ENCODE measurements around the gene KIAA0319L.

KIAA0319L gene

GRCh38 chr1:35557118-35557610, at the start of gene KIAA0319L:
TSS of gene KIAA0319L (minus strand) at chr1:35557403. CDS start at chr1:35554491, 2,912 bp downstream.
- Mint-ChIP-seq H3K9me3 (no peaks in the 10 kb centered on the region), H3K36me3 (ENCODE audit: low read depth) (peaks cover 23% of the 10 kb centered on the region), H3K4me1 (ENCODE audit: low read depth) (peaks cover 32% of the 10 kb centered on the region), H3K27ac (peak within 1 kb of the TSS; percentile 98), H3K4me3 (peak within 1 kb of the TSS; percentile 97), H3K27me3 (ENCODE audit: low read depth) (peaks cover 3% of the 10 kb centered on the region)
- peak; percentile 40 for DNase-seq (ENCODE audit: low spot score)

GRCh38 chr1:35605867-35606182, 48.6 kb upstream of the KIAA0319L start:
- no peaks in the 10 kb centered on the region for H3K27me3 Mint-ChIP-seq (ENCODE audit: low read depth)
- no peaks in the 10 kb centered on the region for H3K9me3 Mint-ChIP-seq
- peaks cover 59% of the 10 kb centered on the region for H3K36me3 Mint-ChIP-seq (ENCODE audit: low read depth)
- no peak for DNase-seq (ENCODE audit: low spot score)
- H3K4me1 Mint-ChIP-seq (ENCODE audit: low read depth) = peaks cover 15% of the 10 kb centered on the region
- H3K4me3 Mint-ChIP-seq = no peak overlapping the region
- no peak overlapping the region for H3K27ac Mint-ChIP-seq

GRCh38 chr1:35605071-35605866, 48.1 kb upstream of the KIAA0319L start:
- H3K4me1 Mint-ChIP-seq (ENCODE audit: low read depth) = peaks cover 15% of the 10 kb centered on the region
- peaks cover 59% of the 10 kb centered on the region for H3K36me3 Mint-ChIP-seq (ENCODE audit: low read depth)
- no peak overlapping the region for H3K4me3 Mint-ChIP-seq
- no peak for DNase-seq (ENCODE audit: low spot score)
- H3K9me3 Mint-ChIP-seq = no peaks in the 10 kb centered on the region
- H3K27me3 Mint-ChIP-seq (ENCODE audit: low read depth) = no peaks in the 10 kb centered on the region
- H3K27ac Mint-ChIP-seq = no peak overlapping the region

GRCh38 chr1:35603941-35604340, 46.7 kb upstream of the KIAA0319L start:
- no peak for DNase-seq (ENCODE audit: low spot score)
- H3K27ac Mint-ChIP-seq = no peak overlapping the region
- peaks cover 56% of the 10 kb centered on the region for H3K36me3 Mint-ChIP-seq (ENCODE audit: low read depth)
- H3K4me1 Mint-ChIP-seq (ENCODE audit: low read depth) = peaks cover 15% of the 10 kb centered on the region
- H3K27me3 Mint-ChIP-seq (ENCODE audit: low read depth) = no peaks in the 10 kb centered on the region
- H3K4me3 Mint-ChIP-seq = no peak overlapping the region
- H3K9me3 Mint-ChIP-seq = no peaks in the 10 kb centered on the region

- no peaks in the 10 kb centered on the region for H3K9me3 Mint-ChIP-seq
- no peak for DNase-seq (ENCODE audit: low spot score)
- peaks cover 53% of the 10 kb centered on the region for H3K36me3 Mint-ChIP-seq (ENCODE audit: low read depth)
- H3K27me3 Mint-ChIP-seq (ENCODE audit: low read depth) = no peaks in the 10 kb centered on the region
- H3K27ac Mint-ChIP-seq = no peak overlapping the region
- H3K4me3 Mint-ChIP-seq = no peak overlapping the region
- peaks cover 15% of the 10 kb centered on the region for H3K4me1 Mint-ChIP-seq (ENCODE audit: low read depth)
Observed at GRCh38 chr1:35603468-35603867, 46.3 kb upstream of the KIAA0319L start.

- H3K4me3 Mint-ChIP-seq = no peak overlapping the region
- H3K36me3 Mint-ChIP-seq (ENCODE audit: low read depth) = peaks cover 32% of the 10 kb centered on the region
- H3K9me3 Mint-ChIP-seq = no peaks in the 10 kb centered on the region
- H3K27ac Mint-ChIP-seq = no peak overlapping the region
- no peaks in the 10 kb centered on the region for H3K27me3 Mint-ChIP-seq (ENCODE audit: low read depth)
- no peaks in the 10 kb centered on the region for H3K4me1 Mint-ChIP-seq (ENCODE audit: low read depth)
- DNase-seq (ENCODE audit: low spot score) = no peak
Observed at GRCh38 chr1:35600593-35600992, 43.4 kb upstream of the KIAA0319L start.

- Mint-ChIP-seq H3K27ac (no peak overlapping the region), H3K4me1 (ENCODE audit: low read depth) (no peaks in the 10 kb centered on the region), H3K36me3 (ENCODE audit: low read depth) (peaks cover 27% of the 10 kb centered on the region), H3K27me3 (ENCODE audit: low read depth) (no peaks in the 10 kb centered on the region), H3K9me3 (no peaks in the 10 kb centered on the region), H3K4me3 (no peak overlapping the region)
- DNase-seq (ENCODE audit: low spot score) = no peak
Observed at GRCh38 chr1:35599411-35599810, 42.2 kb upstream of the KIAA0319L start.

- H3K4me1 Mint-ChIP-seq (ENCODE audit: low read depth) = peaks cover under 1% of the 10 kb centered on the region
Observed at GRCh38 chr1:35598895-35599294, 41.7 kb upstream of the KIAA0319L start.

GRCh38 chr1:35597870-35598269, 40.7 kb upstream of the KIAA0319L start:
- no peak for DNase-seq (ENCODE audit: low spot score)
- H3K9me3 Mint-ChIP-seq = no peaks in the 10 kb centered on the region
- no peaks in the 10 kb centered on the region for H3K27me3 Mint-ChIP-seq (ENCODE audit: low read depth)
- H3K27ac Mint-ChIP-seq = no peak overlapping the region
- H3K36me3 Mint-ChIP-seq (ENCODE audit: low read depth) = peaks cover 14% of the 10 kb centered on the region
- H3K4me3 Mint-ChIP-seq = no peak overlapping the region
- peaks cover 8% of the 10 kb centered on the region for H3K4me1 Mint-ChIP-seq (ENCODE audit: low read depth)

More at GRCh38 chr1:35598895-35599294, 41.7 kb upstream of the KIAA0319L start:
- no peaks in the 10 kb centered on the region for H3K9me3 Mint-ChIP-seq
- no peak for DNase-seq (ENCODE audit: low spot score)
- H3K27ac Mint-ChIP-seq = no peak overlapping the region
- no peaks in the 10 kb centered on the region for H3K27me3 Mint-ChIP-seq (ENCODE audit: low read depth)
- H3K36me3 Mint-ChIP-seq (ENCODE audit: low read depth) = peaks cover 22% of the 10 kb centered on the region
- H3K4me3 Mint-ChIP-seq = no peak overlapping the region

- H3K27me3 Mint-ChIP-seq (ENCODE audit: low read depth) = no peaks in the 10 kb centered on the region
- no peak overlapping the region for H3K27ac Mint-ChIP-seq
- no peaks in the 10 kb centered on the region for H3K9me3 Mint-ChIP-seq
- H3K36me3 Mint-ChIP-seq (ENCODE audit: low read depth) = peaks cover 12% of the 10 kb centered on the region
- DNase-seq (ENCODE audit: low spot score) = no peak
- H3K4me1 Mint-ChIP-seq (ENCODE audit: low read depth) = peaks cover 11% of the 10 kb centered on the region
- H3K4me3 Mint-ChIP-seq = no peak overlapping the region
Observed at GRCh38 chr1:35595684-35596083, 38.5 kb upstream of the KIAA0319L start.

GRCh38 chr1:35594005-35594760, 37.0 kb upstream of the KIAA0319L start:
- H3K36me3 Mint-ChIP-seq (ENCODE audit: low read depth) = peaks cover 5% of the 10 kb centered on the region

GRCh38 chr1:35592991-35593769, 36.0 kb upstream of the KIAA0319L start:
- H3K4me1 Mint-ChIP-seq (ENCODE audit: low read depth) = peaks cover 11% of the 10 kb centered on the region
- H3K27ac Mint-ChIP-seq = peak overlapping the region; percentile 2
- no peak for DNase-seq (ENCODE audit: low spot score)
- H3K27me3 Mint-ChIP-seq (ENCODE audit: low read depth) = no peaks in the 10 kb centered on the region
- H3K4me3 Mint-ChIP-seq = peak overlapping the region; percentile 7
- H3K9me3 Mint-ChIP-seq = no peaks in the 10 kb centered on the region
- peaks cover 5% of the 10 kb centered on the region for H3K36me3 Mint-ChIP-seq (ENCODE audit: low read depth)

More at GRCh38 chr1:35594005-35594760, 37.0 kb upstream of the KIAA0319L start:
- no peak for DNase-seq (ENCODE audit: low spot score)
- no peak overlapping the region for H3K4me3 Mint-ChIP-seq
- H3K4me1 Mint-ChIP-seq (ENCODE audit: low read depth) = peaks cover 11% of the 10 kb centered on the region
- no peaks in the 10 kb centered on the region for H3K9me3 Mint-ChIP-seq
- H3K27ac Mint-ChIP-seq = no peak overlapping the region
- no peaks in the 10 kb centered on the region for H3K27me3 Mint-ChIP-seq (ENCODE audit: low read depth)

- Mint-ChIP-seq H3K9me3 (no peaks in the 10 kb centered on the region), H3K27me3 (ENCODE audit: low read depth) (no peaks in the 10 kb centered on the region), H3K36me3 (ENCODE audit: low read depth) (peaks cover 5% of the 10 kb centered on the region), H3K27ac (no peak overlapping the region), H3K4me3 (no peak overlapping the region), H3K4me1 (ENCODE audit: low read depth) (peaks cover 11% of the 10 kb centered on the region)
- DNase-seq (ENCODE audit: low spot score) = no peak
Observed at GRCh38 chr1:35591211-35591610, 34.0 kb upstream of the KIAA0319L start.

All from T-helper 2 cell treated with Interferon-gamma antibody and Interleukin-4, amounts not matched to agents 5 μg/mL and 100 μg/mL, for 36 hours (primary cell).